IMR-90 (cell line): ENCODE results near the gene TMEM38B. TPM values are rescaled to one million over a fixed set of nuclear protein-coding genes. Genes with fewer than 3 reads are reported as not detected.
A peak's percentile ranks its signal among the peaks of the same experiment; 100 is the strongest.

Experiments
- ATAC-seq: fragments of 200-7000 bp; cut with Tn5 transposase; 2 replicates; pipeline ENCODE4 v1.9.1; 2020; ENCODE audit warnings: low read depth, mild to moderate bottlenecking, moderate library complexity
- BruUV-seq: library from RNA; stranded (reverse); fragments of 400-500 nt; replicated peaks from 2 replicates; lab custom pipeline; 2021; lab: Mats Ljungman, UMichigan
- CTCF ChIA-PET: fragments of 300-600 bp; formaldehyde crosslinking; extraction: SDS; loops from one replicate; lab custom pipeline; 2021; ENCODE audit warnings: antibody characterized with exemption; lab: Yijun Ruan, JAX
- POLR2A ChIA-PET: fragments of 300-600 bp; sonication (Branson Sonifier 250); formaldehyde crosslinking; loops from one replicate; lab custom pipeline; 2022; ENCODE audit warnings: antibody characterized with exemption; ENCODE audit not compliant: unreplicated experiment; lab: Charles Lee
- DNase-seq: peaks from one replicate; pipeline ENCODE4 v3.0.0; 2013
- H2AFZ ChIP-seq: replicated peaks from 2 replicates; pipeline ENCODE3; 2013; ENCODE audit warnings: low read length, mild to moderate bottlenecking; ENCODE audit not compliant: poor library complexity
- H2AK5ac ChIP-seq: 2 replicates; pipeline ENCODE4 v1.6.1; 2013; ENCODE audit warnings: low read depth, low read length, inconsistent platforms
- H2AK9ac ChIP-seq: replicated peaks from 2 replicates; pipeline ENCODE3; 2013; ENCODE audit warnings: mild to moderate bottlenecking, low read depth, low read length, moderate library complexity; ENCODE audit not compliant: poor library complexity
- H2BK120ac ChIP-seq: 2 replicates; pipeline ENCODE4 v1.6.1; 2013; ENCODE audit warnings: low read depth, low read length, inconsistent platforms
- H2BK15ac ChIP-seq: 3 replicates; pipeline ENCODE4 v1.6.1; 2013; ENCODE audit warnings: low read depth, low read length, inconsistent platforms
- H2BK20ac ChIP-seq: 2 replicates; pipeline ENCODE4 v1.6.1; 2013; ENCODE audit warnings: low read depth, mild to moderate bottlenecking, inconsistent platforms, low read length, moderate library complexity
- H2BK5ac ChIP-seq: 2 replicates; pipeline ENCODE4 v1.6.1; 2013; ENCODE audit warnings: mild to moderate bottlenecking, low read depth, low read length, inconsistent platforms; ENCODE audit not compliant: poor library complexity, severe bottlenecking
- H3K14ac ChIP-seq: replicated peaks from 2 replicates; pipeline ENCODE4 v1.6.1; 2013; ENCODE audit warnings: low read depth, low read length, inconsistent platforms
- H3K18ac ChIP-seq: 2 replicates; pipeline ENCODE4 v1.6.1; 2013; ENCODE audit warnings: low read depth, low read length, control low read depth
- H3K23ac ChIP-seq: 2 replicates; pipeline ENCODE4 v1.6.1; 2013; ENCODE audit warnings: low read depth, low read length, inconsistent platforms
- H3K27ac ChIP-seq: 2 replicates; pipeline ENCODE4 v1.5.1; 2013; ENCODE audit warnings: mild to moderate bottlenecking, control low read depth, low read length; ENCODE audit not compliant: insufficient read depth
- H3K27me3 ChIP-seq: 2 replicates; pipeline ENCODE4 v1.6.1; 2013; ENCODE audit warnings: low read length; ENCODE audit not compliant: control insufficient read depth, insufficient read depth
- H3K36me3 ChIP-seq: 2 replicates; pipeline ENCODE4 v1.6.1; 2013; ENCODE audit warnings: low read length, mixed read lengths; ENCODE audit not compliant: control insufficient read depth, insufficient read depth
- H3K4ac ChIP-seq: 2 replicates; pipeline ENCODE4 v1.6.1; 2013; ENCODE audit warnings: low read depth, low read length, inconsistent platforms
- H3K4me1 ChIP-seq: 2 replicates; pipeline ENCODE4 v1.6.1; 2013; ENCODE audit warnings: low read length, mixed read lengths; ENCODE audit not compliant: control insufficient read depth, insufficient read depth
- H3K4me2 ChIP-seq: 2 replicates; pipeline ENCODE4 v1.6.1; 2013; ENCODE audit warnings: low read depth, mild to moderate bottlenecking, control low read depth, low read length, moderate library complexity
- H3K4me3 ChIP-seq: 2 replicates; pipeline ENCODE4 v1.5.1; 2013; ENCODE audit warnings: low read depth, mild to moderate bottlenecking, control low read depth, low read length, moderate library complexity; ENCODE audit not compliant: insufficient read depth
- H3K56ac ChIP-seq: 2 replicates; pipeline ENCODE4 v1.6.1; 2013; ENCODE audit warnings: low read length, inconsistent platforms; ENCODE audit not compliant: insufficient read depth; ENCODE audit errors: extremely low read depth
- H3K79me1 ChIP-seq, 2 experiments: 2 replicates each; pipeline ENCODE4 v1.6.1; 2013; ENCODE audit warnings: low read length in 2 of 2, inconsistent platforms in 1 of 2, low read depth in 1 of 2
- H3K9ac ChIP-seq: 2 replicates; pipeline ENCODE4 v1.6.1; 2013; ENCODE audit warnings: low read depth, low read length, control low read depth
- H3K9me1 ChIP-seq: 2 replicates; pipeline ENCODE4 v1.6.1; 2013; ENCODE audit warnings: low read length, inconsistent platforms; ENCODE audit not compliant: insufficient read depth
- H3K9me3 ChIP-seq: 2 replicates; pipeline ENCODE4 v1.6.1; 2013; ENCODE audit warnings: low read length; ENCODE audit not compliant: control insufficient read depth, insufficient read depth
- H4K20me1 ChIP-seq: 2 replicates; pipeline ENCODE4 v1.6.1; 2013; ENCODE audit warnings: low read length, inconsistent platforms; ENCODE audit not compliant: insufficient read depth
- H4K5ac ChIP-seq: 2 replicates; pipeline ENCODE4 v1.6.1; 2013; ENCODE audit warnings: mild to moderate bottlenecking, low read depth, low read length, control low read depth
- H4K8ac ChIP-seq, 2 experiments: 2 replicates each; pipeline ENCODE4 v1.6.1; 2013; ENCODE audit warnings: low read depth in 2 of 2, low read length in 2 of 2, control low read depth in 1 of 2, inconsistent platforms in 1 of 2
- H4K91ac ChIP-seq: 2 replicates; pipeline ENCODE4 v1.6.1; 2013; ENCODE audit warnings: low read depth, low read length, inconsistent platforms; ENCODE audit not compliant: insufficient read depth
- CEBPB ChIP-seq: IDR thresholded peaks from 2 replicates; pipeline ENCODE4 v1.6.1; 2012; ENCODE audit warnings: low read depth, low read length, improper control_type of control experiment
- FOS ChIP-seq: fragments of 150-350 bp; IDR thresholded peaks from 2 replicates; pipeline ENCODE4 v1.6.1; 2016; ENCODE audit warnings: low read depth, low read length
- MAFK ChIP-seq: IDR thresholded peaks from 2 replicates; pipeline ENCODE4 v1.6.1; 2012; ENCODE audit warnings: low read depth, low read length, improper control_type of control experiment
- MXI1 ChIP-seq: IDR thresholded peaks from 2 replicates; pipeline ENCODE4 v1.6.1; 2012; ENCODE audit warnings: low read depth, mild to moderate bottlenecking, low read length, moderate library complexity, borderline replicate concordance
- NFE2L2 ChIP-seq: fragments of 150-350 bp; IDR thresholded peaks from 2 replicates; pipeline ENCODE4 v1.6.1; 2016; ENCODE audit warnings: low read depth, mild to moderate bottlenecking, low read length
- POLR2A ChIP-seq: IDR thresholded peaks from 2 replicates; pipeline ENCODE4 v1.6.1; 2012; ENCODE audit warnings: mild to moderate bottlenecking, low read depth, low read length
- RAD21 ChIP-seq: IDR thresholded peaks from 2 replicates; pipeline ENCODE4 v1.6.1; 2012; ENCODE audit warnings: low read length, improper control_type of control experiment
- RCOR1 ChIP-seq: IDR thresholded peaks from 2 replicates; pipeline ENCODE4 v1.6.1; 2012; ENCODE audit warnings: mild to moderate bottlenecking, low read length, improper control_type of control experiment; ENCODE audit not compliant: insufficient replicate concordance
- RFX5 ChIP-seq: IDR thresholded peaks from 2 replicates; pipeline ENCODE4 v1.8.0; 2012; ENCODE audit warnings: low read depth, mild to moderate bottlenecking, low read length, moderate library complexity
- SMC3 ChIP-seq: fragments of 150-350 bp; IDR thresholded peaks from 2 replicates; pipeline ENCODE4 v1.6.1; 2016; ENCODE audit warnings: low read depth, mild to moderate bottlenecking, antibody characterized with exemption, low read length, moderate library complexity
- WGBS, 2 experiments: methylation state at CpG; one replicate each; pipeline versions ENCODE4 v1.1.5 to v1.1.7; 2013; ENCODE audit warnings: missing lambda C conversion rate in 2 of 2; ENCODE audit not compliant: insufficient read length in 1 of 2; ENCODE audit errors: extremely low coverage in 2 of 2; 5-methylcytosine and 5-hydroxymethylcytosine counted together
- dilution Hi-C: fragments of 300-500 bp; cut with HindIII; formaldehyde crosslinking; loops from one replicate; pipeline ENCODE4 v1.14.3; 2018; ENCODE audit warnings: low sequenced_read_pairs; ENCODE audit not compliant: unreplicated experiment
- in situ Hi-C: fragments of 300-500 bp; cut with MboI; formaldehyde crosslinking; loops from 3 replicates; pipeline ENCODE4 v1.14.3; 2019; ENCODE audit warnings: low sequenced_read_pairs, inconsistent platforms, mixed read lengths
- intact Hi-C: fragments of 100-400 bp; cut with micrococcal nuclease; formaldehyde crosslinking; loops from 2 replicates; pipeline ENCODE4 v1.10.0; 2022
- polyA plus RNA-seq, 3 experiments: library from polyadenylated mRNA; depleted of rRNA; stranded (reverse); fragments of >200 nt; gene quantifications; 2 replicates each; pipeline ENCODE4 v1.2.3, GENCODE V29; 2012; ENCODE audit warnings: low replicate concordance in 1 of 3
- total RNA-seq: library from RNA; depleted of rRNA; stranded (reverse); fragments of >200 nt; gene quantifications from 2 replicates; pipeline ENCODE4 v1.2.3, GENCODE V29; 2012
- TF ChIP-seq, protein P1 (sequence below): fragments of 150-350 bp; IDR thresholded peaks from 2 replicates; pipeline ENCODE4 v1.6.1; 2016; ENCODE audit warnings: low read depth, mild to moderate bottlenecking, low read length, moderate library complexity, borderline replicate concordance
- TF ChIP-seq, protein P2 (sequence below): fragments of 150-350 bp; IDR thresholded peaks from 2 replicates; pipeline ENCODE4 v1.6.1; 2017; ENCODE audit warnings: mild to moderate bottlenecking, antibody characterized with exemption, low read length, low read depth

Gene TMEM38B
- total and polyA plus RNA-seq, 2 of the 4 experiments (the other 2 are of a cell fraction) = 3.3 to 11.5 TPM

DNA sequence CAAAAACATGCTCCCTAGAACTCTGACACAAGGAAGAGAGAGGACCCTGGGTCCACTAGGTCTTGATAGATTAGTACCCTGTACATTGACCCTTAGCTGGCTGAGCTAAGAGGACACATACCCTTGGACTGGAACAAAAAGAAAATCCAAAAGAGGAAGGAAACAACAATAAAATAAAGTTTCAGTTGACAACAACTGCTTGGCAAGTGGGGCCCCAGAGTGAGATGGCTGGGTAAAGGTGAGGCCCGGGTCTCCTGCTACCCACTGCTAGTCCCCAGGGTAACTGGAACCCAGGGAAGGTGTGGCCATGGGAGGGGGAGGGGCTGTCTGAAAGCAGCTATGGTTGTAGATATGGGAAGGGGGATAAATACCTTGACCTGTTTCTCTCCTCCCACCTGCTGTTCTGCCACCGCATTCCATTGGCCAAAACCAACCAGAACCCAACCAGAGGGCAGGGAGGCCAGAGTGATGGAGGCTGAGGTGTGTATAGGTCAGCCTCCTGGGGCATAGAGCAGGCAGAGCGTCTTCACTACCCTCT, 20.4 kb upstream of the TMEM38B start:
- TF ChIP-seq MAFK = no peak
- TF ChIP-seq MXI1 = no peak
- TF ChIP-seq CEBPB = no peak
- TF ChIP-seq RFX5 = no peak
- no peak for TF ChIP-seq RCOR1
- no peak for TF ChIP-seq POLR2A
- no peak for TF ChIP-seq NFE2L2
- no peak for TF ChIP-seq RAD21
- TF ChIP-seq SMC3 = no peak
- TF ChIP-seq, protein P1, sequence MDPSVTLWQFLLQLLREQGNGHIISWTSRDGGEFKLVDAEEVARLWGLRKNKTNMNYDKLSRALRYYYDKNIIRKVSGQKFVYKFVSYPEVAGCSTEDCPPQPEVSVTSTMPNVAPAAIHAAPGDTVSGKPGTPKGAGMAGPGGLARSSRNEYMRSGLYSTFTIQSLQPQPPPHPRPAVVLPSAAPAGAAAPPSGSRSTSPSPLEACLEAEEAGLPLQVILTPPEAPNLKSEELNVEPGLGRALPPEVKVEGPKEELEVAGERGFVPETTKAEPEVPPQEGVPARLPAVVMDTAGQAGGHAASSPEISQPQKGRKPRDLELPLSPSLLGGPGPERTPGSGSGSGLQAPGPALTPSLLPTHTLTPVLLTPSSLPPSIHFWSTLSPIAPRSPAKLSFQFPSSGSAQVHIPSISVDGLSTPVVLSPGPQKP = no peak
- TF ChIP-seq, protein P2, sequence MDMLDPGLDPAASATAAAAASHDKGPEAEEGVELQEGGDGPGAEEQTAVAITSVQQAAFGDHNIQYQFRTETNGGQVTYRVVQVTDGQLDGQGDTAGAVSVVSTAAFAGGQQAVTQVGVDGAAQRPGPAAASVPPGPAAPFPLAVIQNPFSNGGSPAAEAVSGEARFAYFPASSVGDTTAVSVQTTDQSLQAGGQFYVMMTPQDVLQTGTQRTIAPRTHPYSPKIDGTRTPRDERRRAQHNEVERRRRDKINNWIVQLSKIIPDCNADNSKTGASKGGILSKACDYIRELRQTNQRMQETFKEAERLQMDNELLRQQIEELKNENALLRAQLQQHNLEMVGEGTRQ = no peak
- no peak for TF ChIP-seq FOS
- intact Hi-C loops (no loop called here), dilution Hi-C loops (no loop called here), in situ Hi-C loops (no loop called here)
- no peak overlapping the region for H4K8ac ChIP-seq
- ChIA-PET CTCF (no interaction called here), POLR2A (no interaction called here)
- DNase-seq (no peak), ATAC-seq (no peak)
- H2BK15ac ChIP-seq = no peak overlapping the region
- H3K4me1 ChIP-seq = no peaks in the 10 kb centered on the region
- no peak overlapping the region for H4K5ac ChIP-seq
- no peaks in the 10 kb centered on the region for H4K20me1 ChIP-seq
- no peak overlapping the region for H3K23ac ChIP-seq
- H3K79me1 ChIP-seq = no peaks in the 10 kb centered on the region
- H3K27ac ChIP-seq = no peak overlapping the region
- H4K91ac ChIP-seq = no peak overlapping the region
- no peaks in the 10 kb centered on the region for H3K36me3 ChIP-seq
- H3K56ac ChIP-seq = no peak overlapping the region
- no peak overlapping the region for H2AK9ac ChIP-seq
- no peak overlapping the region for H2AK5ac ChIP-seq
- no peak overlapping the region for H2BK120ac ChIP-seq
- H3K9me3 ChIP-seq = no peaks in the 10 kb centered on the region
- no TSS peak for BruUV-seq
- WGBS, 2 experiments = 80% methylated on average over 1 of the region's 3 CpGs; no CpG with 5 or more reads in 1 of the 2 experiments
- peaks cover 12% of the 10 kb centered on the region for H3K27me3 ChIP-seq
- no peak overlapping the region for H3K18ac ChIP-seq
- no peak overlapping the region for H3K14ac ChIP-seq
- H3K4ac ChIP-seq = no peak overlapping the region
- no peak overlapping the region for H2BK20ac ChIP-seq
- H3K4me3 ChIP-seq = no peak overlapping the region
- no peak overlapping the region for H3K4me2 ChIP-seq
- no peaks in the 10 kb centered on the region for H3K9me1 ChIP-seq
- no peak overlapping the region for H2BK5ac ChIP-seq
- peak overlapping the region; percentile 51 for H2AFZ ChIP-seq
- no peak overlapping the region for H3K9ac ChIP-seq
